OCI-LY3 (cell line): ENCODE measurements around the gene SKAP2.

ENCODE experiments used
- EZH2phosphoT487 ChIP-seq: fragments of 200-600 bp; shearing (Covaris generic); IDR thresholded peaks from 2 replicates; pipeline ENCODE4 v1.6.1; 2018; ENCODE audit warnings: antibody characterized with exemption, mixed run types, low read depth
- TF ChIP-seq, protein P1 (sequence below): fragments of 200-600, 300-600 bp; sonication (generic); IDR thresholded peaks from 2 replicates; pipeline ENCODE4 v1.5.1; 2014; ENCODE audit warnings: antibody characterized with exemption, low read length, low read depth

DNA sequence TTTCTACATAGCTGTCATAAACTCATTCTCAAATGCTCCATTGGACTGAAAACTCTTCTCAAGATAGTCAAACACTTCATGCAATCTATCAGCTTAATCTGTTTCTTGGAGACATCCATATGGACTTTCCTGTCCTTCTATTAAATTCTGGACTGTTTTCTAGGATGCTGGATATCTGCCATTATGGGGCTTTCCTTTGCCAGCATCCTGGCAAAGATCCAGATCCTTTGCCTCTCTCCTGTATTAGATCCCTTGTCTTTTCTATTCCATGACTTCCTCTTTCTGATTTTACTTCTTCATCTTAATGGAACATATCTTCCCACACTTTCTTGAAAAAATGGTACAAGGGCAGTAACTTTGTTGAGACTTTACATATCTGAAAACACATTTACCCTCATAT, 35.9 kb upstream of the SKAP2 start:
- no peak for TF ChIP-seq EZH2phosphoT487
- TF ChIP-seq, protein P1, sequence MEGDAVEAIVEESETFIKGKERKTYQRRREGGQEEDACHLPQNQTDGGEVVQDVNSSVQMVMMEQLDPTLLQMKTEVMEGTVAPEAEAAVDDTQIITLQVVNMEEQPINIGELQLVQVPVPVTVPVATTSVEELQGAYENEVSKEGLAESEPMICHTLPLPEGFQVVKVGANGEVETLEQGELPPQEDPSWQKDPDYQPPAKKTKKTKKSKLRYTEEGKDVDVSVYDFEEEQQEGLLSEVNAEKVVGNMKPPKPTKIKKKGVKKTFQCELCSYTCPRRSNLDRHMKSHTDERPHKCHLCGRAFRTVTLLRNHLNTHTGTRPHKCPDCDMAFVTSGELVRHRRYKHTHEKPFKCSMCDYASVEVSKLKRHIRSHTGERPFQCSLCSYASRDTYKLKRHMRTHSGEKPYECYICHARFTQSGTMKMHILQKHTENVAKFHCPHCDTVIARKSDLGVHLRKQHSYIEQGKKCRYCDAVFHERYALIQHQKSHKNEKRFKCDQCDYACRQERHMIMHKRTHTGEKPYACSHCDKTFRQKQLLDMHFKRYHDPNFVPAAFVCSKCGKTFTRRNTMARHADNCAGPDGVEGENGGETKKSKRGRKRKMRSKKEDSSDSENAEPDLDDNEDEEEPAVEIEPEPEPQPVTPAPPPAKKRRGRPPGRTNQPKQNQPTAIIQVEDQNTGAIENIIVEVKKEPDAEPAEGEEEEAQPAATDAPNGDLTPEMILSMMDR, result no peak
